Islet of Langerhans (tissue), 1 donor: Measurements from ENCODE around the gene CDYL2.

Experiments
- FAIRE-seq: peaks from one replicate; lab custom pipeline; 2011; peaks lifted over from hg19 to GRCh38; lab: Jason Lieb, UNC

CDYL2 gene

DNA sequence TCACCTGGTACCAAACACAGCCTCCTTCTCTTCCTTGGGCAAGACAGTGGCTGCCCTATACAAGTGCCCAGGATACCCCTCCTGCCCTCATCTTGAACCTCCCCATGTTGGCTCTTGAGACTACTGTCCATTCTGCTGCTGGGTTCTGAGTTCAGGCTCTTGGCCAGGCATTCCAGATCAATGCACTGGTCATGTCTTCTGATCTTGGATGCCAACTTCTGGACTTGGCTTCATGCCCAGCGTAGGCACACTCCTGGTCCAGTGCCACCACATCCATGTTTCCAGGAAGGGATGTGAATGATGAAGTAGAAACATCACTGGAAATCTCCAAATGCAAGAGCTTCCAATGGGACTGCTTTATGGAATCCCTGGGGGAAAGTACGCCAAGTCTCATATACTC lies 212.1 kb downstream of the CDYL2 start:
- FAIRE-seq, result no peak

DNA sequence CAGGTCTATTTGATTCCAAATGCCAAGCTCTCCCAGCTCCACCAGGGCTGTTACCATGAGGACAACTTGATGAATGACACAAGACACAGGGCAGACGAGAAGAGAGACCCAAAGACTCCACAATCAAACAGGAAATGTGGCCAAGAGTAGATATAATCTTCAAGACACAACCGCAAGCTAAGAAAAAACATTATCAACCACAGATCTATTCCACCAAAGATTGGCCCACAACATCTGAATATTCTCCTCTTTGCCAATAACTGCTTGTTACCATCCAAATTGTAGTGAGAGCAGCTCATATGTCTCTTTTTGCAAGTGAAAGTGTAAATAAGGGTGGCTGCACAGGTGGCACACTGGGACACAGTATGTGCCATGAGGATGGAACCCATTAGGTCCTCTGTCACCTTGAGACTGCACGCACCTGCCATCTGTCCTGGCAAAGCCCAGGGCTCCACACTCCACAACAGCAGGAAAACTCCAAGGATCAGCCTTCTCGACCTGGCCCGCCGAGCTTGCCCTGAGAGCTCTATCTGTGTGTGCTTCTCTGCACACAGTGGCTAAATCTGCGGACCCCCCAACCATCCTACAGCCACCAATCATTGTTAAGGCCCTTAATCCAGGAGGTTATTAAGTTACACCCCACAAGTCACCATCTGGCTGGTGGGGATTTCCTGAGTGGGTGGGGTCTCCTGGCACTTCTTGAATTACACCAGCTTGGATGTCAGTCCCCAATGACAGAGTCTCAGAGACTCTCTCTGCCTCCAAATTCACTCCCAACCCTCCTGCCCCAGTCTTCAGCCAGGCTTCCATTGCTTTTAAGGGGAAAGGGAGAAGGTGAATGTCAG lies 213.1 kb downstream of the CDYL2 start:
- no peak for FAIRE-seq

DNA sequence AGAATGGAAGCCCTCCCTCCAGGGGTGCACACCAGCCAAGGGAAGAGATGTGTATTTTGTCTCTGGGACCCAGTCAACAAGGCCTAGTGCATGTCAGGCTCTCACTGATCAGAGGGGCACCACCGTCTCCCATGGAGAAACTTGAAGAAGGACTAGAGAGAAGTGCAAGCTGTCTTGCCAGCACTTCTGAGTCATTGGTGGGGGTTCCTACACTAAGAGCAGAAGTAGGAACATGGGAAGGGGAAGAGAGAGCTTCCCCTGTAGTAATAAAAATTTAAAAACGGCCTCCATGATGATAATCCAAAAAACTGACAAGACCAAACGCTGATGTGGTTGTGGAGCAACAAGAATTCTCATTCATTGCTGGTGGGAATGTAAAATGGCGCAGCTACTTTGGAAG lies 217.3 kb downstream of the CDYL2 start:
- FAIRE-seq, result no peak

DNA sequence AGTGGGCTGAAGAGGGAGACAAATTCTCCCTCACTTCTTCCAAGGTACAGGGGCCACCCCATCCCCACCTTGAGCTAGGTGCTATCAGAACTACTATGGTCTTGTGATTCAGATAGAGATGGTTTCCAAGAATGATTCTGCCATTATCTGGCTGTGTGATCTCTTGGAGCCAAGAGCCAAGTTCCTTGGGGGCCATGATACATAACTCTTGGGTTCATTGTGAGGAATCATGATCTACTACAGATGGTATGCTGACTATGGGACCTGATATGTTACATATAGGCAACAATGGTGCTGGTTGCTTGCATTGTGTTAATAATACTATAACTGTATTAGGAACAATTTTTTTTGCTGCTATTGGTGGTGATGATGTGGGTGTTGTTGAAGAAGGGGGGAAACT lies 217.9 kb downstream of the CDYL2 start:
- no peak for FAIRE-seq

DNA sequence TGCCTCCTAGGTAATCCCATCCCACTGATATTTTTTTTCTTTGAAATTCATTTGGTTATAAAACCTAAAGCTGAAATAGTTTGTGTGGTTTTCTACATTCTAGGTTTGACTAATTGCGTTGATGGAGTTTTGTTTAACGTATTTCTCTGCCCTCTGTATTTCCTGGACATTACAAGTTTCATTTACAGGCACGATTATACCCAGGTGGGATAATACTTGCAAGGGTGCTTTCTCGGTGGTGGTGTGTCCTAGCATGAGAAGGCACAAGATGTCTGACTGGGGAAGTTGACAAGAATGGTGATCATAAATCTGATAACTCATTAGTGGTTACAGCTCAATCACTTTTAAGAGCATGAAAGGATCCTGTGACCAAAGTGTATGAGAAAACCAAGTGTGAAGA lies 218.6 kb downstream of the CDYL2 start:
- no peak for FAIRE-seq

DNA sequence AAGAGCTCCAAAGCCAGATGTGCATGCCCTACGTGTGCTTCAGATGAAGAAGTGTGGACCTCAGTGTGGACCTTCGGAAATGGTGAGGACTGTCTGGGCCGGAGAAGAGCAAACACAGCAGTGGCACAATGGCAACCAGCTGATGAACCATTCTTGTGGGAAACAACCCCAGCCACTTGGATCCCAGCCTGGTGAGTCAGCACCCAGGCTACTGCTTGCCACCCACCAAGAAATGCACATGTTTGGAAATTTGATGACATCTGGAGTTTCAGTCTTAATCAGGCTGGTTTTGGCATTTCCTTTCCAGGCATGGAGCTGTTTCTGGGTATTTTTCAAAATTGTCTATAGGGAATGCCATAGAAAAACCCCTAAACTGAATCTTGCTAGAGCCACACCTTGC lies 220.9 kb downstream of the CDYL2 start:
- no peak for FAIRE-seq

DNA sequence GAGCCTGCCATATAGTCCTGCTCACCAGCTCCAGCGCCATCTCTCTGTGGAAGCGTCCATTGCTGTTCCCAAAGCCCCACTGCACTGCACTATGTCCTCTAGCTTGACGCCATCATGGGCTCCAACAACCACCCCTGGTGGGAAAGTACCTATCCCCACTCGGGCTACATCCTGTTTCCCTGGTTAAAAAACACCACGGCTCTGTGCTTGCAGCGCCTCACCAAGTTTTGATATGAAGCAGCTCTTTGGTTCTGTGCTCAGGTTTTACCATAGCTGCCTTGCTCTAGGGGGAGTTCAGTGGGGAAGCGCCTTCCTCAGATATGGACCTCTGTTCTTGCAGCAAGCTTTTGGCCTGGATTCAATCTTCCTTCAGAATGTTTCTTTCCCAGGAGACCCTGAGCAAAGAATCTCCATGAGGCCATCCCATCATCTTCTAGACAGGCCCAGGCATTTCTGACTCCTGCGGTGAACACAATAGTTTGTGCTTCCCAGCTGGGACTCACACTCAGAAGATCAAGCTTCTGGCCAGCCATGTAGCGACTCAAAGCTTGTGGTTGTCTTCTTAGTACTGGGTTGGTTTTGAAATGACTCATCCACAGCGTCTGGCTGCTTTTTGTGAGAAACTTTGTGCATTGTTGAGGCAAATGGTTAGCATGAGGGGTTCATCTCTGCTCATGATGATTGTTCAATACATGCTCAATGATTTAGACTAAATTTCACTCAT lies 224.1 kb downstream of the CDYL2 start:
- FAIRE-seq, result no peak

DNA sequence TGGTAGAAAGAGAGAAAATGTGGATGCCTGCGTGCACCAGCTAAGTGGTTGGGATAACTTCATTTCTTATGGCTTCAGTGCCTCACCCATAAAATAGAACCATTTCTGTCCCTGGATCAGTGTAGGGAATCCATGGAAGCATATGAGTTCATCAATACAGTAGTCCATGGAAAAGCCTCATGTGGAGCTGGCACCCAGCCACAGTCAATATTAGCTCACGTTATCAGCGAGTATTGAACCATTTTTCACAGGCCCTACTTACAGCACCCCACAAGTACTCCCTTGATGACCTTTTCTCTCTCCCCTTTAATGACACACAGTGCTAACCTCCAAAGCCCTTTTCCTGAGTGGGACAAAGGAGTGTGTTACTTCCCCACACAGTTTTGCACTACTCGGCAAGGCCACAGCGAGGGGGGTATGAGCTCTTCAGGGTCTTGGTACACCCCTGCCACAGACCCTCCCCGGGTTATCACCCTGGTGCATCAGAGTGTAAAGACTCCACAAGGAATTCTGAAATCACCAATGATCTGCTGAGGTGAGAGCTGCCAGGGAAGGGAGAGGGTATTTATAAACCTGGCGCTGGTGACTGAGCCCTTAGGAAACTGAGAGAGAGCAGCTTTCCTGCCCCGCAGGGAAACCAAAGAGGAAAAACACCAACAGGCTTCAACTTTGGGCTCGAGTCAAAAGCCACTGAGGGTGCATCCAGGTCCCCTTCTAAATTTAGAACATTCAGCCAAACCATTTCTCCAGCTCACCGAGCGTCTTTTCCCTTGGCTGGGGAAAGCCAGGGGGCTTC lies 226.7 kb downstream of the CDYL2 start:
- FAIRE-seq, result no peak

DNA sequence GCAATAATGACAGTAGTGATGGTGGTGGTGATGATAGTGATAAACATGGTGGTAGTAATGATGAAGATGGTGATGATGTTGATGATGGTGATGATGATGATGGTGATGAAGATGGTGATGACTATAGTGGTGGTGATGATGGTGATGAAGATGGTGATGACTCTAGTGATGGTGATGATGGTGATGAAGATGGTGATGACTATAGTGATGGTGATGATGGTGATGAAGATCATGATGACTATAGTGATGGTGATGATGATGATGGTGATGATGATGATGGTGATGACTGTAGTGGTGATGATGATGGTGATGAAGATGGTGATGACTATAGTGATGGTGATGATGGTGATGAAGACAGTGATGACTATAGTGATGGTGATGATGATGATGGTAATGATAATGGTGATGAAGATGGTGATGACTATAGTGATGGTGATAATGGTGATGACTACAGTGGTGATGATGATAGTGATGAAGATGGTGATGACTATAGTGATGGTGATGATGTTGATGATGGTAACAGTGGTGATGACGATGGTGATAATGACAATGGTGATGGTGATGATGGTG lies 228.0 kb downstream of the CDYL2 start:
- FAIRE-seq, result no peak

DNA sequence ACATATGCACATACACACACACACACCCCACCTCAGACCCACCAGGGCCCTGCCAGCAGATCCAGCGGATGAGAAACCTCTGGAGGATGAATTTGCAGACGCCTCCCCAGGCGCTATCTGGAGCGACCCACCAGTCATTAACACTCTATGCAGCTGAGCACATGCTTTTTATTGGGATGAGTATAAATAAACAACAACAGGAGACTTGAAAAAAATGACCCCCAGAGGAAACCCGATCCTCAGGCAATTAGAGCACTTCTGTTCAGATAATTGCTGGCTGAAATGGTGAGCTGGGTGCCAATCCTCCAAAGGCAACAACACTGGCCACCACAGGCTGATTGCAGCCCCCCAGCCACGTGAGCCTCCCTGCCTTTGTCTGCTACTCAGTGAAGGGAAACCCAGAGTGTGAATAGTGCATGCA lies 230.7 kb downstream of the CDYL2 start:
- no peak for FAIRE-seq

DNA sequence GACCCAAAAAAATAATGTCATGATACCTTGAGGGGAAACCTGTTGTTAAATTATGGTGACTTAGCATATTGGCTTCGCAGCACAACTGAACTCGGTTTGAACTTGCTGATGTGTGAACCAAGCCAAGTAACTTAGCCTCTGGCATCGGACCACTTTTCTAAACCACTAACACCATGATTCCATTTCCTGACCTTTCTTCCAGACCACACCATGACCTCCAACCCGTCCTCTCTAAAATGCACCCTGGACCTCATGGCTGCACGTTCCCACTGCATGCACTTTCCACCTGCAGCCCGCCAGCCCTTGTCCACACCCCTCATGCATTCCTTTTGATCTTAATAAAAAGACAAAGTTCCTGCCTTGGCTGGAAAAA lies 234.3 kb downstream of the CDYL2 start:
- FAIRE-seq, result no peak

DNA sequence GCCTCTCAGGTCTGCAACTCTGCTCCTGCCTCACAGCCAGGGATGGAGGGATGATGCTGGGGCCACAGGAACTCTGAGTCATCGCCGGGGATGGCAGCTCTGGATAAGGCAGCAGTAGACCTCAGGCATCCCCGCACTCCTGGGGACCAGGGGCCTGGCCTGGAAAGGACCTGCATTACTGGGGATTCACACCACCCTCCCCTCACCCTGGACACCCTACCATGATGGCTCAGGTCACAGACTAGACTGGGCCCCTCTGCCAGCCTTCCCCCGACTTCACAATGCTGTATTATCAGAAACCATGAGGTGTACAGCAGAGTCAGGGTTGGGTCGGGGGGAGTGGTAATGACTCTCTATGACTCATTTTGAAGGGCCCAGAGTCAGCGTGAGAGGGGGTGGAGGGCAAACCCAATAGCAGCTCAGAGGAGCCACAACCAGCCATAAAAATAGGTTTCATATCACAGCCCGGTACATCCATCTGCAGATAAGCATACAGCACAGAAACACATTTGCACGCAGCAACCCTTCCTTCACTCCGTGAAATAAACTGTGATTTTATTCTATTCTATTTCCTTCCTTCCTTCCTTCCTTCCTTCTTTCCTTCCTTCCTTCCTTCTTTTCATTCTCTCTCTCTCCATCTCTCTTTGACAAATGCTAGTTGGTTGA lies 234.8 kb downstream of the CDYL2 start:
- no peak for FAIRE-seq

DNA sequence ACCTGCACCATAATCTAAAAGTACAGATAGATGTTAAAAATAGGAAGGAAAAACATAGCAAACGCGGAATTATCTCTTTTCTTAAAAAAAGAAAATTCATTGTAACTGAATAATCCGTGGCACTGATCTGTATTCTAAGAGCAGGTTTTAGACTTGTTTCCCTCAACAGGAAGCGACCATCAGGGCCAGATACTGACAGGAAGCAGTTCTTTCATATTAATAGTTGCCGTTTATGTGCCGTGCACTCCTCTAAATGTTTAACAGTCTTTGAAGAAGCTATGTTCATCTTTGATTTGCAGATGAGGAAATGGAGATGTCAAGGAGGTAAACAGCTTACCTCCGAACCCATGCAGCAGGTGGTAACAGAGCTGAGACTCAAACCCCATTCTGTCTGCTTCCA lies 240.0 kb downstream of the CDYL2 start:
- no peak for FAIRE-seq

DNA sequence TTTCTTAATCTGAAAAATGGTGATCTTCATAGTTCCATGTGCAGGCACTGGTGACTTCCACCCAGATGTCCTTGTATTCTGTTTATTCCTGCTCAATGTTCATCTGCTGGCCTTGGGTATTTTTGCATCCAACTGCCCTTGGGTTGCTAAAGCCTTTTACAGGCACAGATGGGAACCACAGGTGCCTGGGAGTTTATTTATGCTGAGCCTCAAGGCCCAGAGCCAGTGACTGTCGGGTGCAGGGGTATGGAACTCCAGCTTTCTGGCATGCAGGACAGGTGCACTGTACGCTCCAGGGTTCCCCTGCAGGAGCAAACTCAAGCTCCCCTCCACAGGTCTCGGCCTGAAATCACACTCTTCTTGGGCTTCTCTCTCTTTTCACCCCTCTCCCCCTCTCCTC lies 241.3 kb downstream of the CDYL2 start:
- FAIRE-seq, result no peak

DNA sequence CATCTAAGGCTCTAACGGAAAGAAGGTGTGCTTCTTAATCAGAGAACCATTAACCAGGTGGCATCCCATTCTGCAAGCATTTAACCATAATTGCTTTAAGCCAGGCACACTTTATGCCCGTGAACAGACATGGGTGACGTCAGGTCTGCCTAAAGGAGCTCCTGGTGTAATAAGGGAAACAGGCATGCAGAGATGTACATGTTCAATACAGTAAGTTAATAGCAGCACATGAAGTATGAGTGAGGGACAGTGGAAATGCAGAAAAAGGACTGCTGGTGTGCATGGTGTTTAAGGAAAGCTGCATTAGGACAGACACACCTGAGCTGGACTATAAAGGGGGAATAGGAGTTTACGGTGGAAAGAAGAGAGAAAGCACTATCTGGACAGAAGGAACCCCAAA lies 245.0 kb downstream of the CDYL2 start:
- no peak for FAIRE-seq

DNA sequence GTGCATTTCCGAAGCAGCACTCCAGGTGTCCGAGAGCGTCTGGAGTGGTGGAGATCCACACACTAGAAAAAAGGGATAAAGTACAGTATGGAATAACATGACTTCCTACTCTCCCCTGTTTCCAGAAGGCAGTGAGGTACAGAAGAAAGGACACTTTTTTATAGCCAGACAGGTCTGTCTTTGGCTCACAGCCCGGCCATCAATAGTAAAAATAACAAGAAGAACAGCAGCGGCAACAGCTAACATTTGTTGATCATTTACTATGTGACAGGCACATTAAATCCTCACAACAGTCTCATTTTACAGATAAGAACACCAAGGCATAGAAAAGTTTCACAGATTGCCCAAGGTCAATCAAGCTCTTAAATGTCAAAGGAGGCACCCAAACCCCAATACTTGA lies 247.4 kb downstream of the CDYL2 start:
- FAIRE-seq, result no peak

DNA sequence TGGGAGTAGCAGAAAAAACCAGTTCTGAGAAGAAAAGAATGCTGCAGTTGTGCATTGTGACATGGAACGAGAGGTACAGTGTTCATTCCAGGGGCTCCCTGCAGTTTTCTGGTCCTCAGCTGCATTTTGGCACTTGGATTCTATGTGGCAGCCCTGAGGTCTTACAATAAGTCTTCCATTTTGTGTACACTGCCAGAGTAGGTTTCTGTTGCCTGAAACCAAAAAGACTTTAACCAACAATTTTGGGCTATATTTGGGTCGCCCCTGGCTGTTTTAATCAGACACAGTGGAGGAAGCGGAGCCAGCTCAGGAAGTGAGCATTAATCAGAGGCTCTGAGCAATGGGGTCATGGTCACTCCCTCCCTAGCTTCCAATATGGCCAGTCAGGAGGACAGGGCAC lies 247.9 kb downstream of the CDYL2 start:
- FAIRE-seq, result no peak

DNA sequence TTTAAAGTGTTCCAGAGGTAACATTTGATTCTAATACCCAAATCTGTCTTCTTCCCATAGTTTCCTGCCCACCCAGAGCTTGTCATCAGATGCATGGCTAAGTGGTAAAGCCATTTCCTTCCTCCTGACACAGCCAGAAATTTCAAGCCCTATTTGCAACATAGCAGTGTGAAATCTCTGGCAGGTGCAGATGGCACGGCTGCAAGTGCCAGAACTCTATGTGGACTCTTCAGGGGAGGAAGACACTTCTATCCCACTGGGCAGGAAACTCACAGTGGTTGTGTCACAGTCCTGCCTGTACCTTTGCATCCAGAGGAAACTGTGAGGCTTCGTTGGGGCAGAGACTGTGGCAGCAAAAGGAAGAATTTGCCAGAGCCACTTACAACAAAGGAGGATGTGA lies 250.4 kb downstream of the CDYL2 start:
- FAIRE-seq, result no peak

DNA sequence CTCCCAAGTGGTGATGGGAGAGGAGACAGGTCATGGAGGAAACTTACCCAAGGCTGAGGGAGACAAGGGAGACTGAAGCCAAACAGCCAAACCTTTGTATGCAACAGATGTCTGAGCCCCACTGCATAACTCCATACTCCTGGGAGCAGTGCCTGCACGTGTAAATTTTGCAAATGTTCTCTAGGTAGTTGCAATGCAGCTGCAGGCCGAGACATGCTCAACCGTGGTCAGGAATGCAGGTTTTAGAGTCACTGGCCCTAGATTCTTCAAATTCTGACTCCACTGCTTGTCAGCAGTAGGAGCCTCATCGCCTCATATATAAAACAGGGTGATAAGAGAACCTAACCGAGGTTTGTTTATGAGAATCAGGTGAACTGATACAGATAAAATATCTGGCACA lies 252.1 kb downstream of the CDYL2 start:
- FAIRE-seq, result no peak
